Keratinocyte (primary cell): ENCODE data around the gene BBX. TPM values are rescaled to one million over a fixed set of nuclear protein-coding genes. Genes with fewer than 3 reads are reported as not detected.

Source experiments
- DNase-seq: peaks from one replicate; pipeline ENCODE4 v3.0.0-alpha.2; 2011; ENCODE audit warnings: low read depth, missing footprints, low spot score
- FAIRE-seq: peaks from 2 replicates; lab custom pipeline; 2011; peaks lifted over from hg19 to GRCh38; lab: Jason Lieb, UNC
- H2AFZ ChIP-seq: 2 replicates; pipeline ENCODE4 v1.6.0; 2012; ENCODE audit warnings: low read length, control low read depth, inconsistent platforms; ENCODE audit not compliant: control insufficient read depth
- H3K27ac ChIP-seq: 2 replicates; pipeline ENCODE4 v1.5.1; 2011; ENCODE audit warnings: low read length; ENCODE audit not compliant: control insufficient read depth, insufficient read depth
- H3K27me3 ChIP-seq: 3 replicates; pipeline ENCODE4 v1.6.0; 2011; ENCODE audit warnings: low read length; ENCODE audit not compliant: control insufficient read depth, insufficient read depth; ENCODE audit errors: extremely low read depth
- H3K36me3 ChIP-seq, 2 experiments: 2 replicates in 1 of 2; 3 replicates in 1 of 2; pipeline ENCODE4 v1.5.1; 2011; ENCODE audit warnings: low read length in 2 of 2, mild to moderate bottlenecking in 1 of 2; ENCODE audit not compliant: control insufficient read depth in 2 of 2, insufficient read depth in 2 of 2; ENCODE audit errors: extremely low read depth in 1 of 2
- H3K4me1 ChIP-seq: 3 replicates; pipeline ENCODE4 v1.5.1; 2011; ENCODE audit warnings: low read length; ENCODE audit not compliant: control insufficient read depth, insufficient read depth; ENCODE audit errors: extremely low read depth
- H3K4me2 ChIP-seq: 3 replicates; pipeline ENCODE4 v1.6.0; 2011; ENCODE audit warnings: low read depth, low read length; ENCODE audit not compliant: control insufficient read depth, insufficient read depth; ENCODE audit errors: extremely low read depth
- H3K4me3 ChIP-seq, 3 experiments: fragments of 200-600 bp in 1 of 3; sonication (generic) in 1 of 3; 2 replicates in 2 of 3; 3 replicates in 1 of 3; pipeline ENCODE4 v1.5.1; 2011 to 2016; ENCODE audit warnings: low read length in 3 of 3, mild to moderate bottlenecking in 3 of 3, control low read depth in 2 of 3, inconsistent platforms in 1 of 3, low read depth in 1 of 3, mixed read lengths in 1 of 3, mixed run types in 1 of 3, moderate library complexity in 1 of 3; ENCODE audit not compliant: control insufficient read depth in 2 of 3, insufficient read depth in 2 of 3; ENCODE audit errors: extremely low read depth in 1 of 3
- H3K79me2 ChIP-seq: 2 replicates; pipeline ENCODE4 v1.6.0; 2012; ENCODE audit warnings: low read length; ENCODE audit not compliant: control insufficient read depth, insufficient read depth
- H3K9ac ChIP-seq: 3 replicates; pipeline ENCODE4 v1.6.0; 2011; ENCODE audit warnings: low read length; ENCODE audit not compliant: control insufficient read depth, insufficient read depth; ENCODE audit errors: extremely low read depth
- H3K9me1 ChIP-seq: 3 replicates; pipeline ENCODE4 v1.6.0; 2011; ENCODE audit warnings: low read length; ENCODE audit not compliant: control insufficient read depth, insufficient read depth; ENCODE audit errors: extremely low read depth
- H3K9me3 ChIP-seq: 2 replicates; pipeline ENCODE4 v1.5.1; 2012; ENCODE audit warnings: low read depth, low read length; ENCODE audit not compliant: control insufficient read depth
- H4K20me1 ChIP-seq: 3 replicates; pipeline ENCODE4 v1.6.0; 2011; ENCODE audit warnings: low read length; ENCODE audit not compliant: control insufficient read depth, insufficient read depth; ENCODE audit errors: extremely low read depth
- CTCF ChIP-seq, 3 experiments: IDR thresholded peaks in 1 of 3; conservative IDR thresholded peaks in 1 of 3; optimal IDR thresholded peaks in 1 of 3; 2 replicates in 2 of 3; 3 replicates in 1 of 3; pipeline versions ENCODE3 to v1.5.1; 2011; ENCODE audit warnings: low read length in 3 of 3, mild to moderate bottlenecking in 3 of 3, moderate library complexity in 2 of 3, control low read depth in 1 of 3, inconsistent platforms in 1 of 3; ENCODE audit not compliant: insufficient read depth in 2 of 3; ENCODE audit errors: extremely low read depth in 1 of 3
- EZH2 ChIP-seq: IDR thresholded peaks from one replicate; pipeline ENCODE4 v1.6.1; 2012; ENCODE audit warnings: inconsistent platforms, mild to moderate bottlenecking, low read length, moderate library complexity
- dilution Hi-C: fragments of 300-500 bp; cut with MboI; formaldehyde crosslinking; loops from one replicate; pipeline ENCODE4 v1.7.0; 2020; ENCODE audit warnings: low sequenced_read_pairs; ENCODE audit not compliant: extremely low pct_ligation_motif_present
- polyA plus RNA-seq, 5 experiments: library from polyadenylated mRNA; depleted of rRNA in 3 of 5; stranded (reverse) in 3 of 5; stranded (forward) in 1 of 5; unstranded in 1 of 5; fragments of >200 nt; gene quantifications; 1 replicate in 1 of 5; 2 replicates in 3 of 5; 3 replicates in 1 of 5; pipeline versions ENCODE4 v1.2.1 to v1.2.3, GENCODE V29; 2011 to 2012; ENCODE audit warnings: missing spikeins in 2 of 5, low read depth in 1 of 5, low replicate concordance in 1 of 5

The BBX gene
- polyA plus RNA-seq, 1 donor (not counting 4 experiments of a cell fraction or from before 2014, with no cell fraction given), result 43.4 TPM

DNA sequence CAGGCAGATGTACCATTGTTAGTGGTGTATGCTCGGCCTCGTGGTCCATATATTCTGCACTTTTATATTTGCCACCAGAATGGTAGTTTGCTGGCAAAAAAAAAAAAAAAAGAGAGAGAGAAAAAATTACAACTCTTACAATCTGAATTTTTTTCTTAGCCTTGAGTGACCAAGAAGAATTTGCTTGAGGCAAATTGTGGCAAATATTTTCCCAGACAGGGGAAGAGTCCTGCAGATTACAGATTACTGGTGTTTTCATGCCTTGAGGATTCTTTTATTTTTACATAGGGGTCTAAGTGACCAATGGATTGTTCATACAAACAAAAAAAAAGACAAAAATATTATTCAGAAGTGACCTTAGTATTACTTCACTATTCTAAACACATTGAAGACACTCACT, 283.3 kb downstream of the BBX start:
- Histone ChIP-seq H3K9me1 (no peaks in the 10 kb centered on the region), H3K79me2 (no peaks in the 10 kb centered on the region), H2AFZ (no peak overlapping the region), H3K9ac (no peak overlapping the region), H3K27me3 (no peaks in the 10 kb centered on the region), H3K36me3 (peaks cover 5 to 23% of the 10 kb centered on the region in 2 experiments), H3K4me3 (no peak overlapping the region), H3K9me3 (no peaks in the 10 kb centered on the region), H3K4me1 (no peaks in the 10 kb centered on the region), H4K20me1 (no peaks in the 10 kb centered on the region), H3K4me2 (no peak overlapping the region), H3K27ac (no peak overlapping the region)
- dilution Hi-C loops, result no loop called here
- no peak for DNase-seq
- TF ChIP-seq CTCF (optimal IDR thresholded peaks at IDR 0.05 in 1 of 3, IDR thresholded peaks at IDR 0.05 in 1 of 3, conservative IDR thresholded peaks at IDR 0.05 in 1 of 3; ENCODE audit: extremely low read depth in 1 of 3, insufficient read depth in 2 of 3, low read length in 3 of 3) (no peak), EZH2 (no peak)
- FAIRE-seq, result no peak

DNA sequence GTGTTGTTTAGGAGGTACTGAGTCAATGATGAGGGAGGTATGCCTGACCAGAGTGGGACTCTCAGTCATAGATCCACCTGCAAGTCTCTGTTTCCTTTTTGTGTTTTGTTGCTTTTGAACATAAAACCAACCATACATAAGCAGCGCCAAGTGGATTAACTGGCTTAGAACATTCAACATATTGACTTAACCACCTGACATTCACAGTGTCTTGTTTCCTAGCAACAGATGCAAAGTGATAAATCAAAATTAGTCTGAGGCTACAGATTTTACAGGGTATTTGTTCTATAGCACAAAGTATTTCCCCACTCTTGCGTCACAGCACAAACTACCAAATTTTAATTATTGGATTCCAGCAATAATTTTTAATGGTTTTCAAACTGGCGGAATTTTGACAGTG, 283.8 kb downstream of the BBX start:
- Histone ChIP-seq H3K27ac (no peak overlapping the region), H3K4me2 (no peak overlapping the region), H2AFZ (no peak overlapping the region), H3K27me3 (no peaks in the 10 kb centered on the region), H3K79me2 (no peaks in the 10 kb centered on the region), H4K20me1 (no peaks in the 10 kb centered on the region), H3K4me3 (no peak overlapping the region), H3K9me1 (no peaks in the 10 kb centered on the region), H3K36me3 (peaks cover 2 to 20% of the 10 kb centered on the region in 2 experiments), H3K9me3 (no peaks in the 10 kb centered on the region), H3K9ac (no peak overlapping the region), H3K4me1 (no peaks in the 10 kb centered on the region)
- TF ChIP-seq CTCF (optimal IDR thresholded peaks at IDR 0.05 in 1 of 3, IDR thresholded peaks at IDR 0.05 in 1 of 3, conservative IDR thresholded peaks at IDR 0.05 in 1 of 3; ENCODE audit: extremely low read depth in 1 of 3, insufficient read depth in 2 of 3, low read length in 3 of 3), result no peak
- dilution Hi-C loops, result no loop called here
- FAIRE-seq (no peak), DNase-seq (no peak)
